Fibroblast of mammary gland (primary cell): ENCODE data around the gene VWF.
A peak's percentile ranks its signal among the peaks of the same experiment; 100 is the strongest.

Experiments used
- DNase-seq: peaks from one replicate; pipeline ENCODE4 v3.0.0-alpha.2; 2010; ENCODE audit warnings: low read depth
- H3K4me3 ChIP-seq: 2 replicates; pipeline ENCODE4 v1.5.1; 2011; ENCODE audit warnings: low read depth, mild to moderate bottlenecking, low read length, moderate library complexity; ENCODE audit not compliant: control insufficient read depth
- TF ChIP-seq, protein P1 (sequence below): conservative IDR thresholded peaks from 2 replicates; pipeline ENCODE4 v1.5.1; 2011; ENCODE audit warnings: low read depth, low read length, inconsistent platforms; ENCODE audit not compliant: control insufficient read depth, insufficient read depth

Gene VWF

DNA sequence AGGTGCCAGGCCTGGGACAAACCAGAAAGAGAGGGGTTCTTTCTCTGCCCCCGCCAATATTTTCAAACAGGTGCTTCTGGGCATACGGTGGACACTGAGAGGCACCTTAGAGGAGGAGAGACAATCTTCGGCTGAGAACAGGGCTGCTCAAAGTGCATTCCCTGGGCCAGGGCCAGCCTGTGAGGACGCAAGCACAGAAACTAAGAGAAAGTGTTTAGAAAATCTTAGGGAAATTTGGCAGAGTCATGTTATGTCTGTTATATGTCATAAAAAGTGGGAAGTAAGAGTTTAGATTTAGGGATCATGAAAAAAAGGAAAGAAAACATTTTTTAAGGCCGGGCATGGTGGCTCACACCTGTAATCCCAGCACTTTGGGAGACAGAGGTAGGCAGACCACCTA is 83.7 kb downstream of the VWF start:
- no peak overlapping the region for H3K4me3 ChIP-seq
- TF ChIP-seq, protein P1, sequence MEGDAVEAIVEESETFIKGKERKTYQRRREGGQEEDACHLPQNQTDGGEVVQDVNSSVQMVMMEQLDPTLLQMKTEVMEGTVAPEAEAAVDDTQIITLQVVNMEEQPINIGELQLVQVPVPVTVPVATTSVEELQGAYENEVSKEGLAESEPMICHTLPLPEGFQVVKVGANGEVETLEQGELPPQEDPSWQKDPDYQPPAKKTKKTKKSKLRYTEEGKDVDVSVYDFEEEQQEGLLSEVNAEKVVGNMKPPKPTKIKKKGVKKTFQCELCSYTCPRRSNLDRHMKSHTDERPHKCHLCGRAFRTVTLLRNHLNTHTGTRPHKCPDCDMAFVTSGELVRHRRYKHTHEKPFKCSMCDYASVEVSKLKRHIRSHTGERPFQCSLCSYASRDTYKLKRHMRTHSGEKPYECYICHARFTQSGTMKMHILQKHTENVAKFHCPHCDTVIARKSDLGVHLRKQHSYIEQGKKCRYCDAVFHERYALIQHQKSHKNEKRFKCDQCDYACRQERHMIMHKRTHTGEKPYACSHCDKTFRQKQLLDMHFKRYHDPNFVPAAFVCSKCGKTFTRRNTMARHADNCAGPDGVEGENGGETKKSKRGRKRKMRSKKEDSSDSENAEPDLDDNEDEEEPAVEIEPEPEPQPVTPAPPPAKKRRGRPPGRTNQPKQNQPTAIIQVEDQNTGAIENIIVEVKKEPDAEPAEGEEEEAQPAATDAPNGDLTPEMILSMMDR, result no peak
- no peak for DNase-seq

DNA sequence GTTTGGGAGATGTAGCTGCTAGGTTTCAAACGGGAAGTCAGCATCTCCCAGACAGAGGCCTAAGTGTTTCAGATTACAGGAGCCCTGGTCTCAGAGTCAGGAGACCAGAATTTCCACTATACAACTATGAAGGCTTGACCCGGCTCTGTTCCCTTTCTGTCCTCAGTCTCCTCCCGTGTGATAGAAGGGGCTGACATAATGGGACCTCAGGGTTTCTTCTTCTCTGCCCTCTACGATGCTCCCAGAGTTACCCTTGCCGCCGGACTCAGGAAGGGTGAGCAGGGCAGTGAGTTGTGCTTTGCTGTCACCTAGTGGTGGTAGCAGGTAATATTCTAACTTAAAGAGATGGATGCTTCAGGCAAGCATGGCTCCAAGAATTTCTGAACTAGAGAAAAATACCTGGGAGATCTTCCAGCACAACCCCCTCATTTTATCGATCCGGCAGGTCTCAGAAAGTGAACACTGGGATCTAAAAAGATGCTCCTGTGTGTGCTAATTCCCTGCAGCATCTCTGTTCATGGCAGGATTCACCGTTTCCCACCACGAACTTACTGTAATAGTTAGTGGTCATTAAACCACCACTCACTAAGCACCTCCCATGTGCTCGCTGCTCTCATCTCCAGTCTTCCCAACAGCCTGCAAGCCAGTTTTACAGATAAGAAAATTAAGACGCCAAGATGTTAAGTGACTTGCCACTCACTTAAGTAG is 84.4 kb downstream of the VWF start:
- peak; percentile 75 for DNase-seq
- TF ChIP-seq, protein P1, result peak; percentile 96

DNA sequence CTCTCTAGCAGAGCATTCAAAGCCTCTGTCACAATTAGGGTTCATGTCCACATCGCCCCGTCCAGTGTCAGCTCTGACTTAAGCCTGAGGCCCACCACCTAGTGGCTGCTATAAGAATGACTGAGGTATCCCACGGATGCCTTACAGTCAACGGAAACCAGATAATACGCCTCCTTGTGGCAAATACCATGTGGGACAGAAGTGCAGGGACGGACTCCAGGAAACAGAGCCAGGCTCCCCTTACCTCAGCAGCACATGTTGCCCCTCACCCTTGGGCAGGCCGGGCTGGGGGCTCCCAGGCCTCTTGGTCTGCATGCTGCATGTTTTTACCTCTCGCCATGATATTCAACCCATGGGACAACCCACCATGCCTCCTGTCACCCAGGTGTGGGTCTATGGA is 86.3 kb downstream of the VWF start:
- DNase-seq, result peak; percentile 80
- no peak overlapping the region for H3K4me3 ChIP-seq
- TF ChIP-seq, protein P1, result peak; percentile 83

More for the DNA sequence above, 84.4 kb downstream of the VWF start:
- H3K4me3 ChIP-seq, result no peak overlapping the region

DNA sequence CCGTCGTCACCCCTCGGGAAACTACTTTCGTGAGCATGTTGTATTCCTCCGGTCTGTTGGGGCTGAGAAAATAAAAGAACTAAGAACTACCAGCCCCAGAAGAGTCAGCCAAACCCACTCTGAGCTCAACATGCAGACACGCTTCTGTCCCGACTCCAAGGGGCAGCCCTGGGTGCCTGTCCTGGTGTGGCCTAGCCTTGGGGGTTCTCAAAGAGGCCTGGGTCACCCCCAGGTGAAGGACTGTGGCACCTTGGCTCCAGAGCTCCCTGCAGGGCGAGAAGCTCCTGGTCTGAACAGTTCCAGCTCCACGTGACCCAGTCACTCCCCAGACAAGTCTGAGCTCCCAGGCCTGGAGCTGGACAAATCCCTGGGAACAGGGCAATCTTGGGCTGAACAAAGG is 87.0 kb downstream of the VWF start:
- TF ChIP-seq, protein P1, result no peak
- no peak for DNase-seq
- no peak overlapping the region for H3K4me3 ChIP-seq

DNA sequence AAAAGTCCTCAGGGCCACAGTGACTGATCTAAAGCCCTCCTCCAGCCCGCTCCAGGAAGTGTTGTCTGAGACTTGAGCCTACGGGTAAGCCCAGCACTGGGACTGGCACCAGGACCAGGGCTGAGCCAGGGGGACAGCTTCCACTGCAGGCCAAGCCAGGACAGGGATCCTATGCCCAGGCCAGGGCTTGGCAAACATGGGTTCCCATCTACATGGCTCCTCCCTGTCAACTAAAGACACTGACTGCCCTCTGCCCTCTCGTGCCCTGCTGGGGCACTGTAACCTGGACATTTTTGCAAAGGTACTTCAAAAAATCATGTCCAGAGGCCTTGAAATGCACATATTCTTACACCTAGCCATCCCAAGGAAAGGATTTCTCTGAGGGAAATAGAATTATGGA is 88.0 kb downstream of the VWF start:
- TF ChIP-seq, protein P1, result no peak
- DNase-seq, result no peak
- H3K4me3 ChIP-seq, result no peak overlapping the region

DNA sequence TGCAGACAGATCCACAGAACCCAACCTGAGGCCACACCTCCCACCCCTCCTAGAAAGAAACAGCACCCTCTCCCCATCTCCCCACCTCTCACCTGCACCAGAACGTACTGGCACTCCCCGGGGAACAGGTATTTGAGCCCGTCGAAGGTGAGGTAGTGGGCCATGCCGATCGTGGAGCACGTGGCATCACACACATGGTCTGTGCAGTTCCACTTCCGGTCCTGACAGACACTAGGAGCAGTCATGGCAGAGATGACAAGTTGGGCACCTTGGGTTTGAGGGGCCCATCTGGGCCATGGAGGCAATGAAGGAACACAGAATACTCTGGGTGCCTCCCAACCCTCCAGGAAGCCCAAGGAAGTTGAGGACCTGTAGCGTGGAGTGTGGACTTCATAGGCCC is 89.9 kb downstream of the VWF start:
- TF ChIP-seq, protein P1, result no peak
- no peak for DNase-seq
- no peak overlapping the region for H3K4me3 ChIP-seq

DNA sequence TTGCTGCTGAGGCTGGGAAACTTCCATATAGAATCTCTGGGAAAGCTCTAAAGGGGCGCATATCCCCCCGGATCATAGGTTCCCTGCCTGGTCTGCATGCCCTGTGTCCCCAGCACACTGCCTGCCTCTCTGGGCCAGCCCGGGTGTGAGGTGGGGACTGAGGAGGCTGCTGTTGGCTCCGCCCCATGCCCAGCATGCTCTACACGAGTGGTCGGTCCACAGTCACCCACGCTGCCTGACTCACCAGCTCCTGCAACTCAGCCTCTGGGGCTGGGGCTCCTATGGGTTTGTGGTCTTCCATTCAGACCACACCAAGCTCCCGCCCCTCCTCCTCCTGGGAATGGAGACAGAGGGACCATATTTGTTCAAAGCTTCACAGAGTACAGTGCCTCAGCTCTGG is 90.9 kb downstream of the VWF start:
- DNase-seq, result no peak
- no peak overlapping the region for H3K4me3 ChIP-seq
- TF ChIP-seq, protein P1, result no peak
